Brain microvascular endothelial cell (primary cell): ENCODE measurements around the gene ADGRA3.

Source experiments
- DNase-seq: peaks from one replicate; pipeline ENCODE4 v3.0.0-alpha.2; 2020
- H3K27ac ChIP-seq: fragments of 250-450 bp; sonication (Bioruptor Pico); 2 replicates; pipeline ENCODE4 v1.5.1; 2020; ENCODE audit warnings: mild to moderate bottlenecking, moderate library complexity
- H3K27me3 ChIP-seq: fragments of 250-450 bp; sonication (Bioruptor Pico); replicated peaks from 2 replicates; pipeline ENCODE4 v1.5.1; 2020; ENCODE audit warnings: mild to moderate bottlenecking
- H3K36me3 ChIP-seq: fragments of 250-450 bp; sonication (Bioruptor Pico); replicated peaks from 2 replicates; pipeline ENCODE4 v1.5.1; 2020; ENCODE audit warnings: mild to moderate bottlenecking
- H3K4me3 ChIP-seq: 2 replicates; pipeline ENCODE4 v1.5.1; 2011; ENCODE audit warnings: low read depth, mild to moderate bottlenecking, control low read depth, low read length, moderate library complexity
- in situ Hi-C: cut with HindIII; loops from 2 replicates; pipeline ENCODE4 v1.10.0; 2017; ENCODE audit warnings: low sequenced_read_pairs, low pct_ligation_motif_present
- TF ChIP-seq, protein P1 (sequence below): IDR thresholded peaks from 2 replicates; pipeline ENCODE4 v1.5.1; 2011; ENCODE audit warnings: low read depth, mild to moderate bottlenecking, moderate library complexity, low read length, control low read depth, inconsistent platforms; ENCODE audit errors: missing control alignments

ADGRA3 gene

DNA sequence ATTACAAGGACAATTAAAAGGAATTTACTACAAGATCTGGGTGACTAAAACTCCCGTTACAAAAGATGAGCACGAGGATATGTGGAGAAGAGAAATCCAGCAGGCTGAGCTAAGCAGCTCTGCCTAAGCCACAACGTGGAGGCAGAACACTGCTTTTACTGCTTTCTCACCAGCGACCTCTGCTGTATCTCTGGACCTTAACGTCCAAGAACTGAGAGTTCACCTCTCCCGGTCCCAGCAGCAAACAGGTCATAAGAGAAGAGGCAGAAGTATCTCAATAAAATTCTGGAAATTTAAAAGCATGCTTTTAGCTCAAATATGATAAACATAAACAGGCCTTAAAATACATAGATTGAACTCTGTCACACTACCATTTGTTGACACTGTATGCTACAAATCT, 81.0 kb downstream of the ADGRA3 start:
- H3K27me3 ChIP-seq = no peaks in the 10 kb centered on the region
- H3K4me3 ChIP-seq = no peak overlapping the region
- H3K36me3 ChIP-seq = no peaks in the 10 kb centered on the region
- peak; percentile 54 for DNase-seq
- TF ChIP-seq, protein P1, sequence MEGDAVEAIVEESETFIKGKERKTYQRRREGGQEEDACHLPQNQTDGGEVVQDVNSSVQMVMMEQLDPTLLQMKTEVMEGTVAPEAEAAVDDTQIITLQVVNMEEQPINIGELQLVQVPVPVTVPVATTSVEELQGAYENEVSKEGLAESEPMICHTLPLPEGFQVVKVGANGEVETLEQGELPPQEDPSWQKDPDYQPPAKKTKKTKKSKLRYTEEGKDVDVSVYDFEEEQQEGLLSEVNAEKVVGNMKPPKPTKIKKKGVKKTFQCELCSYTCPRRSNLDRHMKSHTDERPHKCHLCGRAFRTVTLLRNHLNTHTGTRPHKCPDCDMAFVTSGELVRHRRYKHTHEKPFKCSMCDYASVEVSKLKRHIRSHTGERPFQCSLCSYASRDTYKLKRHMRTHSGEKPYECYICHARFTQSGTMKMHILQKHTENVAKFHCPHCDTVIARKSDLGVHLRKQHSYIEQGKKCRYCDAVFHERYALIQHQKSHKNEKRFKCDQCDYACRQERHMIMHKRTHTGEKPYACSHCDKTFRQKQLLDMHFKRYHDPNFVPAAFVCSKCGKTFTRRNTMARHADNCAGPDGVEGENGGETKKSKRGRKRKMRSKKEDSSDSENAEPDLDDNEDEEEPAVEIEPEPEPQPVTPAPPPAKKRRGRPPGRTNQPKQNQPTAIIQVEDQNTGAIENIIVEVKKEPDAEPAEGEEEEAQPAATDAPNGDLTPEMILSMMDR = peak; percentile 75
- H3K27ac ChIP-seq = no peak overlapping the region
- in situ Hi-C loops = no loop called here

DNA sequence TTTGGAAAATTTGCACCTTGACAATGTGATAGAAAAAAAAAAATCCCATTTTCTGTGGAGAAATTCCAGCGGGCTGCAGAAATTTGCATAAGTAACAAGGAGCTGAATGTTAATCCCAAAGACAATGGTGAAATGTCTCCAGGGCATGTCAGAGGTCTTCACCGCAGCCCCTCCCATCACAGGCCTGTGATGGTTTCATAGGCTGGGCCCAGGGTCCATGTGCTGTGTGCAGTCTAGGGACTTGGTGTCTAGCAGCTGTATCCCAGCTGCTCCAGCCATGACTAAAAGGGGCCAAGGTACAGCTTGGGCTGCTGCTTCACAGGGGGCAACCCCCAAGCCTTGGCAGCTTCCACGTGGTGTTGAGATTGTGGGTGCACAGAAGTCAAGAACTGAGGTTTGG, 85.2 kb downstream of the ADGRA3 start:
- H3K27me3 ChIP-seq = no peaks in the 10 kb centered on the region
- H3K27ac ChIP-seq = no peak overlapping the region
- no peak for DNase-seq
- in situ Hi-C loops = no loop called here
- TF ChIP-seq, protein P1 = no peak
- no peaks in the 10 kb centered on the region for H3K36me3 ChIP-seq
- no peak overlapping the region for H3K4me3 ChIP-seq

GRCh38 chr4:22428441-22428840, 87.4 kb downstream of the ADGRA3 start:
- H3K36me3 ChIP-seq = no peaks in the 10 kb centered on the region
- in situ Hi-C loops = no loop called here

GRCh38 chr4:22427675-22428074, 88.2 kb downstream of the ADGRA3 start:
- Histone ChIP-seq H3K27ac (no peak overlapping the region), H3K4me3 (no peak overlapping the region)
- DNase-seq = no peak

More at GRCh38 chr4:22428441-22428840, 87.4 kb downstream of the ADGRA3 start:
- no peaks in the 10 kb centered on the region for H3K27me3 ChIP-seq
- TF ChIP-seq, protein P1 = no peak
- H3K4me3 ChIP-seq = no peak overlapping the region
- no peak overlapping the region for H3K27ac ChIP-seq
- no peak for DNase-seq

DNA sequence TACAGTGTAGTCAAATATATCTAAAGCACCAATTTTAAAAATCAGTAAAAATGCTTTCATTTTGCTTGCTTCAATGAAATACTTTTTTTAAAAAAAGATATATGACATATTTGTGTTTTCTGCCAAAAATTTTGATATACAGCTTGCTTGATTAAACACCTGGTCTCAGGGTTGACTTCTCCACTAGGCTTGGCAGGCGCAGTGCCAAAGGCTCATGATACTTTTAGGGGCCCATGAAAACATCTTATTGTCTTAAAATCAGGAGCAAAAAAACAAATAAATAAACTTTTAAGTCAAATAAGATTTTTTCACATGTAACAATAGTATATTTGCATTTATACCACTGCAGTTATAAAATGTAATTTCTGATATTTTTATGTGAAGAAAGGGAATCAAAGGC, 95.6 kb downstream of the ADGRA3 start:
- Histone ChIP-seq H3K36me3 (no peaks in the 10 kb centered on the region), H3K27me3 (no peaks in the 10 kb centered on the region), H3K4me3 (no peak overlapping the region), H3K27ac (no peak overlapping the region)
- TF ChIP-seq, protein P1 = no peak
- no peak for DNase-seq
- in situ Hi-C loops = no loop called here

More at GRCh38 chr4:22427675-22428074, 88.2 kb downstream of the ADGRA3 start:
- TF ChIP-seq, protein P1 = no peak
- no peaks in the 10 kb centered on the region for H3K27me3 ChIP-seq
- H3K36me3 ChIP-seq = no peaks in the 10 kb centered on the region
- in situ Hi-C loops = no loop called here

- Histone ChIP-seq H3K27me3 (no peaks in the 10 kb centered on the region), H3K27ac (no peak overlapping the region), H3K4me3 (no peak overlapping the region), H3K36me3 (no peaks in the 10 kb centered on the region)
- TF ChIP-seq, protein P1 = no peak
- in situ Hi-C loops = no loop called here
- DNase-seq = peak; percentile 8
Measured at GRCh38 chr4:22417408-22417807, 98.5 kb downstream of the ADGRA3 start.
